GM12874 (cell line): ENCODE measurements around the gene PFN3.

Experiments used
- TF ChIP-seq, protein P1 (sequence below): IDR thresholded peaks from 2 replicates; pipeline ENCODE4 v1.5.1; 2011; ENCODE audit warnings: low read depth, mild to moderate bottlenecking, control low read depth, low read length, moderate library complexity; ENCODE audit not compliant: insufficient read depth

PFN3 gene, protein sequence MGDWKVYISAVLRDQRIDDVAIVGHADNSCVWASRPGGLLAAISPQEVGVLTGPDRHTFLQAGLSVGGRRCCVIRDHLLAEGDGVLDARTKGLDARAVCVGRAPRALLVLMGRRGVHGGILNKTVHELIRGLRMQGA

DNA sequence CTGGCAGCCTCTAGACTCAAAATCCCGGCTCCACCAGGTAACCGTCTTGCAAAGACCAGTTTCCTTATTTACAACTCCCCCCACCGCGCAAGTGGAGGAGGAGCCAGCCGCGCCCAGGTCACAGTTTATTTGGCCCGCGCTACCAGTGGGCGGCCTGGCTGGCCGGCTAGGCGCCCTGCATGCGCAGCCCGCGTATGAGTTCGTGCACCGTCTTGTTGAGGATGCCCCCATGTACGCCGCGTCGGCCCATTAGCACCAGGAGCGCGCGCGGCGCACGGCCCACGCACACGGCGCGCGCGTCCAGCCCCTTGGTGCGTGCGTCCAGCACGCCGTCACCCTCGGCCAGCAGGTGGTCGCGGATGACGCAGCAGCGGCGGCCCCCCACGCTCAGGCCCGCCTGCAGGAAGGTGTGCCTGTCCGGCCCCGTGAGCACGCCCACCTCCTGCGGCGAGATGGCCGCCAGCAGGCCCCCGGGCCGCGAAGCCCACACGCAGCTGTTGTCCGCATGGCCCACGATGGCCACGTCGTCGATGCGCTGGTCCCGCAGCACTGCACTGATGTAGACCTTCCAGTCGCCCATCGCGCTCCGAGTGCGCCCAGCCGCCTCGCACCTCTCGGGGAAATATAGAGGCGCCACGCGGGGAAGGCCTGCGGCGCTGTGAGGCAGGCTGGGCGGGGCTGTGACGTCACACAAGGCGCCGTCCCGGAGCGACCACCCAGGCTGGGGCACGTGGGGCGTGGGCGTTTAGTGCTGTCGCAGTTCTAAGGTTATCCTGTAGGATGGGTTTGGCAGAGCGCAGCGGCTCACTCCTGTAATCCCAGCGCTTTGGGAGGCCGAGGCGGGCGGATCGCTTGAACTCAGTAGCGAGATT is at the start of gene PFN3:
PFN3 (minus strand) TSS at position 665 of the 872 bp plus-strand sequence; CDS start at position 580, 85 bp downstream.
- TF ChIP-seq, protein P1, sequence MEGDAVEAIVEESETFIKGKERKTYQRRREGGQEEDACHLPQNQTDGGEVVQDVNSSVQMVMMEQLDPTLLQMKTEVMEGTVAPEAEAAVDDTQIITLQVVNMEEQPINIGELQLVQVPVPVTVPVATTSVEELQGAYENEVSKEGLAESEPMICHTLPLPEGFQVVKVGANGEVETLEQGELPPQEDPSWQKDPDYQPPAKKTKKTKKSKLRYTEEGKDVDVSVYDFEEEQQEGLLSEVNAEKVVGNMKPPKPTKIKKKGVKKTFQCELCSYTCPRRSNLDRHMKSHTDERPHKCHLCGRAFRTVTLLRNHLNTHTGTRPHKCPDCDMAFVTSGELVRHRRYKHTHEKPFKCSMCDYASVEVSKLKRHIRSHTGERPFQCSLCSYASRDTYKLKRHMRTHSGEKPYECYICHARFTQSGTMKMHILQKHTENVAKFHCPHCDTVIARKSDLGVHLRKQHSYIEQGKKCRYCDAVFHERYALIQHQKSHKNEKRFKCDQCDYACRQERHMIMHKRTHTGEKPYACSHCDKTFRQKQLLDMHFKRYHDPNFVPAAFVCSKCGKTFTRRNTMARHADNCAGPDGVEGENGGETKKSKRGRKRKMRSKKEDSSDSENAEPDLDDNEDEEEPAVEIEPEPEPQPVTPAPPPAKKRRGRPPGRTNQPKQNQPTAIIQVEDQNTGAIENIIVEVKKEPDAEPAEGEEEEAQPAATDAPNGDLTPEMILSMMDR, result no peak

DNA sequence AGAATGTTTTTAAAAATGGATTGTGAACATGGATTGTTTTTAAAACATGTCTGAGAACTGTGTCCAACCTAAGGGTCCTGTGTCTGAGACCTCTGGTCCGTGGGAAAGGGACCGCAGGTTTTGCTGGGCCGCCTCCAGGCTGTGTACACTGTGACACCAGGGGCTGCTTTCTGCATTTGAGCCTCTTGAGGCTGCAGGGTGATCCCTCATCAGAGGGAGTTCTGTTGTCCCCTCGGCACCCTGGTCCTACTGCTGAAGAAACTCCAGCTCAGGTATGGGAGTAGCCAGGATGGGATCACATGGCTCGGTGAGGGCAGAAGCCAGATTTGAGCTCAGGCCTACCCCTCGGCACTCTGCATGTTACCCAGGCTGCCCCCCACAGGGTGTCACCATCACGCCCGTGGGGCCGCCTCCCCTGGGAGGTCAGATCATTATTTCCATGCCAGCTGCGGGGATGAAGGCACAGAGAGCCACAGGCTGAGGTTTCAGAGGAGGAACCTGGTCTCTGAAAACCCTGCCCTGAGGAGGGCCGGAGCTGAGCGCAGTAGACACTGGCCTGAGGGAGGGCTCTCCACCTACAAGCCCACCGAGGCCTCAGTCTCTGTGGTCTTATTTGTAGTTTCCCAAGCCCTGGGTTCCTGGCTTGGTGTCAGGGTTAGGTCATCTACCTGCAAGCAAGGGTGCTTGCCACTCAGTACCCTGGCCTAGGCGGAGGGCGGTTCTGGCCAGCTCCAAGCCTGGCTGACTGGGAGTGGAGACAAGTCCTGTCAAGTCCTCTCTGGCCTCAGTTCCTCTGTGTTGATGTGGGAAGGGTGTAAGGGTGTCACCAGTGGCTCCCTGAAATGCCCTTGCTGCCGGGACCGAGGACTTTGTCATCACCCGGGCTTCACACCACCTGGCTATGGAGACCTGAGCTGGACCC is 48.9 kb upstream of the PFN3 start:
- TF ChIP-seq, protein P1, result no peak

DNA sequence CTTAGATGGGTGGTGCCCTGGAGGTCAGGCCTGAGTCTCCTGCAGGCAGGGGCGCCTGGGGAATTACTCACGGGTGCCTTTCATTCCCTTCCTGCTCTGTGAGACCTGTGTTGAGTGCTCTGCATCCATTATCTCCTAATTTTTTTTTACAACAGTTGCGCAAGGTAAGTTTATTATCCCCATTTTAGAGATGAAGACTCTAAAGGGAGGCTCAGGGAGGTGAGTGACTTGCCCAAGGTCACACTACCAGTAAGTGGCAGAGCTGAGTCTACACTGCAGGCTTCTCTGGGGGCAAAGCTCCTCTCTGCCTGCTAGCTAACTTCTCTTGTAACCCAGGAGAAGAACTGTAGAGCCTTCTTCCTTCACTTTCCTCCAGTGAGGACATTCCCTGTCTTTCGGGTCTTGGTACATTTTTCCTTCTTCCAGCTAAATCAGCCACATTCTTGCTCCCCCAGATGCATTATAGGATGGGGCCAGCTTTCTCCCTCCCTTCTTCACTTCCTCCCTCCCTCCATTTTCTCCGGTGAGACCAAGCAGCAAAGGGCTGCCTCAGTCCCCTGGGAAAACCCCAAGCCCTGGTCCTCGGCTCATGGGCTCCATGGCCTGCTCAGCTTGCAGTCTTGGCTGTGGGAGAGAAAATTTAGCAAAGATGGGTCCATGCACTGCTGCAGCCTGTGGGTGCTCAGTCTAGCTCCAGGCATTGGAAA is 47.9 kb upstream of the PFN3 start:
- TF ChIP-seq, protein P1, result no peak

DNA sequence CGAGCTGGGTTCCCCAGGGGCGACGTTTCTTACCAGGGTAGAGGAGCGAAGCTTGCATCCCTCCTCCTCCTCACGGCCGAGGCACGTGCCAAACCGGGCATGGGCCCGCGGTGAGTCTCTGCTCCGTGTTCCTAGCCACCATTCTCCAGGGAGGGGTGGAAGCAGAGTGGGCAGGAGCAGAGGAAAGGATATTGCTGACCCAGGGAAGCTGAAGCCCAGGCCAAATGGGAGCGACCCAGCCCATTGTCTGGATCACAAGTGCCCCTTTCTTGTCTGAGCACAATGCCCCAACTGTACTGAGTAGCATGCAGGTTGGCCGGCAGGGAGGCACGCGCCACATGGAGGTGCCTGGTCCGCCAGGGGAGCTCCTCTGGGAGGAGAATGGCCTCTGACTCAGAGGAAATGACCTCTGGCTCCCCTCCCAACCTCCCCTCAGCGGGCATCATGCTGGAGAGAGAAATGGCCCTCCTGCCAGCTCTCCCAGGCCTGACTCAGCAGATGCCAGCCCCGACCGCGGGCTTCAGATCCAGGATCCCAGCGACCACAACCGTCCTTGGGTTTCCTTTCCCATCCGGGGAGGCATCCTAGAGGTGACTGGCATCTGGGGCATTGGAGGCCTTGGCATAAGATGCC is 47.3 kb upstream of the PFN3 start:
- TF ChIP-seq, protein P1, result no peak

DNA sequence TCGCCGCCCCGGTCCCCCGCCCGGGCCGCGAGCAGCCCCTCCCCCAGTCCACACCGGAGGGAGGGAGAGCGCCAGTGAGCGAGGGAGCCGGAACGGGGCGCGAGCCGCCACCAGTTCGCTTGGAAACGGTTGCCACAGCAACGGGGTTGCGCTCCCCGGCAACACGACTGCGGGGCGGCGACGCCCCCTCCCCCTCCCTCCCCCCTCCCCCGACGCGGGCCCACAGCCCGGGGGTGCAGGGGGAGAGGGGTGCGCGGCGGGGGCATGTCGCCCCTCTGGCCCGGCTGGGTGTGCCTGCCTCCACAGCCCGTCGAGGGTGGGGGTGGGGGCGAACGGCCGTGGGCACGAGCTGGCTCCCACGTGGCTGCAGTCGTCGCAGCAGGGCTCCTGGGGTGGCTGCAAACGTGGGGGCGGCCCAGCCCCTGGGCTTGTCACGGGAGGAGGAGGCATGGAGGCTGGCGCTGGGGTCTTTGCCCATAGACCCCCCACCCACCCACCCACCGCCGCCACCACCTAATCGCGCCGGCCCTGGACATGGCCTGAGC is 46.7 kb upstream of the PFN3 start:
- TF ChIP-seq, protein P1, result no peak

DNA sequence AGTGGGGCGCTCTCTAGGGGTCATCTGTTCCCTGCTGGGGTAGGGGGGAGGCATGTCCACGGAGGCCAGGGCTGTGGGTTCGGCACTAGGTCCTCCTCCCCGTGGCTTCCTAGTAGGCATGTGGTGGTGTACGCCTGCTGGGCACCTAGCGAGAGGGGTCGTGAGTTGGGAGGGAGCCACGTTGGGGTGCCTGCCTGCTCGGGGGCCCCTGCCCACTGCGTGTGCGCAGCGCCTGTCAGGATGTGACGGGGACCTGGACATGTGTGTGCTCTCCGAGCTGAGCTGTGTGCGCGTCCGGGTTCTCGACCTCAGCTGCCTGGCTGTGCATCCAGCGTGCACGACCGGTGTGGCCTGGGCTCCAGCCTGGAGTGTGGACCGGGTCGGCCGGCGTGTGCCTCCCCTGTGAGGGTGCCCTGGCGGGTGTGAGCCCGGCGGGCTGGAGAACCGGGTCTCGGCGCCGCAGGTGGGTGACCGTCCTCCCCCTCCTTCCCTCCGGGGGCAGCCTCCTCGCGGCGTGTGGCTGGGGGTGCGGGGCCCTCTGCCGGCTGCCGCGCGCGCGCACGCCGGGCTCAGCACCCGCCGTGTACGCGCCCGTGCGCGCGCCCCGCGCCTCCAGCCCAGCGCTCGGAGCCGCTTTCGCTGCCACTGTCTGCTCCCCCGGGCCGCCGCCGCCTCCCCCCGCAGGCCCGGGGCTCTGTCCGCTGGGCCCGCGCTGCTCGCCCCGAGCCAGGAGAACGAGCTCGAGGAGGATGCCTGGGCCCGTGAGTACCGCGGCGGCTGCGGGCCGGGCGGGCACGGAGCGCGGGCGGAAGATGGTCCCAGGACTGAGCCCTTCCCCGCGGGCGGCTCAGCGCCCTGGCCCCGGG is 46.0 kb upstream of the PFN3 start, which contains the start of gene PRR7:
PRR7 (plus strand) TSS at position 615 of the 866 bp plus-strand sequence. CDS start 8,254 bp downstream, outside the sequence.
- TF ChIP-seq, protein P1, result 0 out of 2 replicates have a peak, but pooled peaks have one; percentile 11
